Adipose tissue (tissue), 3 donors: ENCODE measurements around the gene THEMIS. TPM values are rescaled to one million over a fixed set of nuclear protein-coding genes. Genes with fewer than 3 reads are reported as not detected.
"Not testable (repeated sequence)": the region's sequence is repeated elsewhere in the genome, so short reads cannot be mapped to it uniquely, and the experiment has no call there.

Experiments
- H3K27ac ChIP-seq: one replicate; pipeline ENCODE4 v1.5.1; 2013; ENCODE audit warnings: low read depth, low read length
- WGBS, 3 donors: extraction: QIAGEN DNeasy Blood & Tissue Kit; methylation state at CpG; one replicate each; pipeline ENCODE4 v1.1.7; 2013; 5-methylcytosine and 5-hydroxymethylcytosine counted together
- polyA plus RNA-seq, 3 donors: library from polyadenylated mRNA; stranded (reverse); fragments of 200-250 nt; gene quantifications; one replicate each; pipeline ENCODE4 v1.2.3, GENCODE V29; 2013
- donor health status: healthy with polysubstance abuse.
- donor health status: Bipolar disorder and iron deficiency.
- donor health status: healthy.

Gene THEMIS
- polyA plus RNA-seq, 3 donors, result 0.12 to 0.25 TPM; not detected in 1

GRCh38 chr6:127824061-127824460, 76.8 kb downstream of the THEMIS start:
- 55 to 74% (median 62%) methylated on average over 3 of the region's 3 CpGs for WGBS, 3 donors
- no peak overlapping the region for H3K27ac ChIP-seq

GRCh38 chr6:127821431-127821830, 79.4 kb downstream of the THEMIS start:
- no peak overlapping the region for H3K27ac ChIP-seq

GRCh38 chr6:127818149-127818548, 82.7 kb downstream of the THEMIS start:
- H3K27ac ChIP-seq, result no peak overlapping the region
- WGBS, 3 donors, result 9 to 20% (median 16%) methylated on average over 2 of the region's 2 CpGs

- no peak overlapping the region for H3K27ac ChIP-seq
- 61 to 74% (median 73%) methylated on average over 4 of the region's 4 CpGs for WGBS, 3 donors
Measured at GRCh38 chr6:127816643-127817042, 84.2 kb downstream of the THEMIS start.

- no peak overlapping the region for H3K27ac ChIP-seq
- WGBS, 3 donors, result 75 to 81% (median 80%) methylated on average over 5 of the region's 5 CpGs
Measured at GRCh38 chr6:127813699-127814027, 87.2 kb downstream of the THEMIS start.

GRCh38 chr6:127812985-127813698, 87.7 kb downstream of the THEMIS start:
- WGBS, 3 donors, result 82 to 85% (median 83%) methylated on average over 16 of the region's 16 CpGs
- H3K27ac ChIP-seq, result no peak overlapping the region

- WGBS, 3 donors, result 32 to 64% (median 62%) methylated on average over 4 of the region's 4 CpGs
- H3K27ac ChIP-seq, result no peak overlapping the region
Measured at GRCh38 chr6:127811900-127812570, 88.8 kb downstream of the THEMIS start.

GRCh38 chr6:127807806-127808517, 92.9 kb downstream of the THEMIS start:
- H3K27ac ChIP-seq, result no peak overlapping the region
- 69 to 78% (median 75%) methylated on average over 4 of the region's 4 CpGs for WGBS, 3 donors

- H3K27ac ChIP-seq, result no peak overlapping the region
- 97% methylated on average over 1 of the region's 1 CpG for WGBS, 3 donors
Measured at GRCh38 chr6:127796713-127797112, 104.1 kb downstream of the THEMIS start.

- no peak overlapping the region for H3K27ac ChIP-seq
- WGBS, 3 donors, result 59 to 67% (median 66%) methylated on average over 1 of the region's 1 CpG
Measured at GRCh38 chr6:127794405-127794804, 106.5 kb downstream of the THEMIS start.

- 84 to 97% (median 88%) methylated on average over 1 of the region's 1 CpG for WGBS, 3 donors
- no peak overlapping the region for H3K27ac ChIP-seq
Measured at GRCh38 chr6:127793396-127793795, 107.5 kb downstream of the THEMIS start.

- H3K27ac ChIP-seq, result no peak overlapping the region
- WGBS, 3 donors, result 39 to 59% (median 51%) methylated on average over 1 of the region's 1 CpG
Measured at GRCh38 chr6:127792616-127793015, 108.2 kb downstream of the THEMIS start.

- H3K27ac ChIP-seq, result no peak overlapping the region
- 81 to 86% (median 85%) methylated on average over 11 of the region's 11 CpGs for WGBS, 3 donors
Measured at GRCh38 chr6:127791779-127792528, 108.9 kb downstream of the THEMIS start.

- WGBS, 3 donors, result 88 to 91% (median 91%) methylated on average over 5 of the region's 5 CpGs
- no peak overlapping the region for H3K27ac ChIP-seq
Measured at GRCh38 chr6:127790571-127790970, 110.3 kb downstream of the THEMIS start.

- H3K27ac ChIP-seq, result no peak overlapping the region
- 17 to 29% (median 20%) methylated on average over 1 of the region's 1 CpG for WGBS, 3 donors
Measured at GRCh38 chr6:127786109-127786508, 114.7 kb downstream of the THEMIS start.

- H3K27ac ChIP-seq, result no peak overlapping the region
- 77 to 81% (median 77%) methylated on average over 1 of the region's 1 CpG for WGBS, 3 donors
Measured at GRCh38 chr6:127784468-127784867, 116.4 kb downstream of the THEMIS start.

GRCh38 chr6:127781636-127782272, 119.1 kb downstream of the THEMIS start:
- H3K27ac ChIP-seq, result not testable (repeated sequence)
- 65 to 72% (median 70%) methylated on average over 4 of the region's 4 CpGs for WGBS, 3 donors

GRCh38 chr6:127776320-127776719, 124.5 kb downstream of the THEMIS start:
- WGBS, 3 donors, result 66 to 86% (median 76%) methylated on average over 2 of the region's 2 CpGs
- H3K27ac ChIP-seq, result no peak overlapping the region
